Endometrial microvascular endothelial cells (primary cell): ENCODE results near the gene FAF1. TPM values are rescaled to one million over a fixed set of nuclear protein-coding genes. Genes with fewer than 3 reads are reported as not detected.

Experiments used
- in situ Hi-C: cut with HindIII; loops from 2 replicates; pipeline ENCODE4 v1.10.0; 2017; ENCODE audit warnings: low sequenced_read_pairs, low pct_unique_long_range_greater_than_20kb; ENCODE audit errors: inconsistent ontology term
- total RNA-seq: library from RNA; depleted of rRNA; stranded (reverse); fragments of >200 nt; gene quantifications from one replicate; pipeline ENCODE4 v1.2.3, GENCODE V29; 2015; ENCODE audit errors: inconsistent ontology term

The FAF1 gene
- total RNA-seq, 1 donor from 2014 or later = 72.0 TPM

DNA sequence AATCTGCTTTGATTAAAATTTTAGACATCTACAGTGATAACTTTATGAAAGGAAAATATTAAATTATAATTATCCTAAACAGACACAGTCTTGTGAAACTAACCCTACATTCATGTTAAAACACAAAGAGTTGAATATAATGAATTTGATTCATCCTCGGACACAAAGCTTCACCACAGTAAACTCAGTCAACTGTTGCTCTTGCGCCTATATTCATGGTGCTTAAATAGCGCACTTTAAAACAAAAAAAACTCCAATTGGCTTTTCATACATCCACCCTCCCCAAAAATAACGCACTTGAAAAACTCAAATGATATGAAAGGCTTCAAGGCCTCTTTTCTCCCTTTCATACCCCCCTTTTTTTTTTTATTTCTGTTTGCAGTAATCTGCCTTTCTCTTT is 260.3 kb downstream of the FAF1 start:
- in situ Hi-C loops = no loop called here

DNA sequence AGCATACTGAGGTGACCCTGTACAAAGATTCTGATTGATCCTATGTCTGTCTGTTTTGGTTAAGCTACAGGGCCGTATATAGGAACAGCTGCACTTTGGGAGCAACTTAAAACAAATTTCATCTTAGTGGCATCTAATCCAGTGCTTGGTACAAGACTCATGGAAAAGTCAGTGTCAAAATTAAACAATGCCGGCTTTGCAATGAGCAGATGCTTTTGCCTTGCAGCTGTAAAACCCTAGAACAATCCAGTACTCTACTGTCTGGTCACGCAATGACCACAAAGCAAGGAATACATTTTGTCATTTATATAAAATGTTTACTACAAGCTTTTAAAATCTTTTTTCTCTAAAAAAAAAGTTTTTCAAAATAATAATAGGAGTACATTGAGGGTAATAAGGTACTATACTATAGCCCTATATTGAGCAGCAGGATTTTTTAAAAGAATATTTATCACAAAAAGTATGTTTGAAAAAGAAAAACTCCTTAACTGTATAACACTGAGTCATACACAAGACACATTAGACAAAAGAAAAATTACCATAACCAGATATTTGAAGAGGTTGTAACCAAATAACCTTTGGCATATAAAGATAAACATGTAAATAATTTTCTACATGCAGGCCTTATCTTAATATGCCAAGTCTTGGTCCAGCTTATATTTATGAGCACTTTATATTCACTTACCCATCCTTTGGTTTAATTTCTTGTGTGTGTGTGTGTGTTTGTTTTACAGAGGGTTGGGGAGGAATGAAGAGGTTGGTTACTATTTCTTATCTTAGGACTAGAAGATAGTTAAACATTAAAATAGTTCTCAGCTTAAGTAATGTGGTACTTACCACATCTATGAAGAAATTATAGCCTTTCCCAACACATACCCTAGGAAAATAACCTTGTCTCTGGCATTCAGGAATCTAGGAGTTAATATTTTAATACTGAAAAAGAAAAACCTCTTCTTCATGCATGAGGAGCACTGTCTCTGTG is 262.3 kb downstream of the FAF1 start:
- in situ Hi-C loops = no loop called here

DNA sequence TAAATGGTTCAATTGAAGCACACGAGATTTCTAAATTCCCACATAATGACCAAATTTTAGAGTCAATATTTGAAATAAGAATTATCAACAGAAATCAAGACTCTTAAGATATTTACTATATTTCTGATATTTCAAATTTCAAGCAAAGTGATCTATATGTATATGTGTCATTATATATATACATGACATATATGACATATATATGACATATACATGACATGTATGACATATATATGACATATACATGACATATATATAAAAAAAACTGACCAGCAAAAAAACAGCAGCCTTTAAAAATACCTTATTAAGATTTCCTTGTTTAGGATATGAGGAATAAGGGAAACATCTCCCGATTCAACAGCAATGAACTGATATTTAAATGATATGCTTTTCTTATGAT is 266.2 kb downstream of the FAF1 start:
- in situ Hi-C loops = no loop called here

DNA sequence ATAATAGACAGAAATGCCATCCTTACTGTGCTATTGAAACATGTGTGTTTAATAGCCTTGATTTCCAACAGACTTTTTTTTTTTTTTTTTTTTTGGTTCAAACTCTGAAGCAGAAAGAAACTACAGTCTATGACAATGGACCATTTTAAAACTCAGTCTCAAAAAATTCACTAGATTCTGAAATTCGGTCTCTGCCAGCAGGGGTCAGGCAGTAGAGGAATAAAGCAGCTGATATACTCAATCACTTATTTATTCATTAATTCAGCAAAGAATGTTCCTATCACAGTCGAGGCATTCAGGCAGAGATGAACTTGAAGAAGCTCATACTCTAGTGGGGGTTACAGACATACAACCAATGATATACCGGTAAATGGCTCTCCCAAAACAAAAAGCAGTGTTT is 275.9 kb downstream of the FAF1 start:
- in situ Hi-C loops = no loop called here

DNA sequence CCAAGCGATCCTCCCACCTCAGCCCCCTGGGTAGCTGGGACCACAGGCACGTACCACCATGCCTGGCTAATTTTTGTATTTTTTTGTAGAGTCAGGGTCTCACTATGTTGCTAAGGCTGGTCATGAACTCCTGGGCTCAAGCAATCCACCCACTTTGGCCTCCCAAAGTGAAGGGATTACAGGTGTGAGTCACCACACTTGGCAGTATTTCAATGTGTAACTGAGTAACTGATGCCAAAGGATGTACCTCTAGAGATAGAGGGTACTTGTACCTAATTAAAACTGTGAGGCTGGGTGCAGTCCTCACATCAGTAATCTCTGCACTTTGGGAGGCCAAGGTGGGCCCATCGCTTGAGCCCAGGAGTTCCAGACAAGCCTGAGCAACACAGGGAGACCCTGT is 278.1 kb downstream of the FAF1 start:
- in situ Hi-C loops = no loop called here

- in situ Hi-C loops = no loop called here
These were observed 292.2 kb downstream of the FAF1 start for GRCh38 chr1:50667710-50668356.

GRCh38 chr1:50667272-50667671 is 292.8 kb downstream of the FAF1 start:
- in situ Hi-C loops = no loop called here

- in situ Hi-C loops = no loop called here
These were observed 293.2 kb downstream of the FAF1 start for GRCh38 chr1:50666849-50667248.

- in situ Hi-C loops = no loop called here
These were observed 294.7 kb downstream of the FAF1 start for GRCh38 chr1:50665413-50665812.

- in situ Hi-C loops = no loop called here
These were observed 298.4 kb downstream of the FAF1 start for GRCh38 chr1:50661626-50662025.

DNA sequence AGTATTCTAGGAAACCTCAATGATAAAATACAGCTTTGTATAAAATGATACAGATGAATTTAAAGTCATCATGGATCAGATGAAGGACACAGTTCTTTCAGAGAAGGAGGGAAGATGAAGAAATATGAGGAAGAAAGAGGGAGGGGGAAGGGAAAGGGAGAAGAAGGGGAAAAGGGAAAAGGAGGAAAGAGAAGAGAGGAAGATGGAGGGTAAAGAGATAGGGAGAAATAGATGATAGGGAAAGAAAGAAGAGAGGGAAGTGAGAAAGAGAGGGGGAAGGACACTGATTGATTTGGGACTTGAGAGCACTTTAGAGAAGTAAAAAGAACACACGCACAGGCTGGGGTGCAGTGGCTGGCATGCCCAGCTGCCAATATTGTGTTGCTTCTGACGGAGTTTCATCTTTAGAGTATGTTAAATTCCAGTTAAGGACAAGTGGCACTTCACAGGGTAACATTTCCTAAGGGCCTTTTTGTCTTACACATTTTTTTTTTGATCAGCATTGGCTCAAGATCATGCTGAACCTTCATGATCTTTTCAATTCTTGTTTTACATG is 300.9 kb downstream of the FAF1 start:
- in situ Hi-C loops = no loop called here

DNA sequence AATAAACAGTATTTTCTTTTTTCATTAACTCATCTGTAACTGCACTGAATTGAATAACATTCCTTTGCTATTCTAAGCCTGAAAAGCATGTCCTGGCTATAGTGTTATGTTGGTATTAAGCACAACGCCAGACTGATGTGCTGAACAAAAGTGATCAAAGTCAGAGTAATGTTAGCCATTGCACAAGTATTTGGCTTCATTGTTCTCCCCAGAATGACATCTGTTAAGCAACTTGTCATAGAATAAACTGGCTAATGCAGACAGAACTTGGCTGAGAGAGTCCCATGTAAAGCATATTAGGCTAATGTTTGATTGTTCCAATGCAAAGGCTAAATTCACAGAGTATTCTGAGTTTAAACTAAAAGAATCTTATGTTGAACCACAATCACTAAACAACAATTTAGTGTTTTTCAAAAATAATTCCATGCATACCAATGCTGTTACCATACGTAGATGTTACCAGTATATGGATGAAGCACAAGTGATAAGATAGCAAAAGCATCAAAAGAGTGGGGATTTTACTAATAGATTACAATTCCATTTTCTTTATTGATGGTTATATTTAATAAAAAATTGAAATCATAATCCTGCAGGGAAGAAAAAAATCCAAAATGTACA is 301.5 kb downstream of the FAF1 start:
- in situ Hi-C loops = no loop called here

- in situ Hi-C loops = no loop called here
These were observed 303.1 kb downstream of the FAF1 start for GRCh38 chr1:50656931-50657330.

DNA sequence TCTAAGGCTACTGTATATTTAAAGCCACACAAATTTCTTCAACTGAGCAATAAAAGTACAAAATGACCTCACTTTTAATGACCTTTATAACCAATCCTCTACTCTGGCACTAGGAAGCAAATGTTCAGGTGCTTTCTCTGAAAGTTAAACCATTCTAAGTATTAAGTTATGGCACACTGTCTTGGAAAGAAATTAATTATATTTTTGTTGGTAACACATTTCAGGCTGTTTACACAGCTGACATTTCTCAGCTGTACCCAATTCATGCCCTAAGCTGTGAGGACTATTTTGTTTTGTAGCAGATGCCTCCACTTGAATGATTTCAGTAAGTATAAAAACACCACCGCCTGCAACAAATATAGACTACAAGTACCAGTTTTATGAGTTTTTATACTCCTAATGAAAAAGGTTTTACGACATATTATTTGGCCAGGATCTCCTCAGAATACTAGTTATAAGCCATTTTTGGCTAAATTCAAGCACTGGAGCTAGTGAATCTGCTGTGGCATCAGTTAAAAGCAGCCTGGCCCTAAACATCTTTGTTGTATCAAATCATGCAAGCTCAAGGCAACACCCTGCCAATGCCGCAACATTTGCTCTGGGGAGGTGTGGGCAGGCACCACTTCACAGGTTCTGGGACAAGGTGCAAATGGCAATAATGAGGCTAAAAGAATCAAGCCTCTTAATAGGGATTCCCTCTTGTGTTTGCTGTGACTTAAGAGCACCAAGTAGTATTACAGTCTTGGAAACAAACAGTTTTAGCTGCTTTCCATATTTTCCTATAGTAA is 308.4 kb downstream of the FAF1 start:
- in situ Hi-C loops = no loop called here

DNA sequence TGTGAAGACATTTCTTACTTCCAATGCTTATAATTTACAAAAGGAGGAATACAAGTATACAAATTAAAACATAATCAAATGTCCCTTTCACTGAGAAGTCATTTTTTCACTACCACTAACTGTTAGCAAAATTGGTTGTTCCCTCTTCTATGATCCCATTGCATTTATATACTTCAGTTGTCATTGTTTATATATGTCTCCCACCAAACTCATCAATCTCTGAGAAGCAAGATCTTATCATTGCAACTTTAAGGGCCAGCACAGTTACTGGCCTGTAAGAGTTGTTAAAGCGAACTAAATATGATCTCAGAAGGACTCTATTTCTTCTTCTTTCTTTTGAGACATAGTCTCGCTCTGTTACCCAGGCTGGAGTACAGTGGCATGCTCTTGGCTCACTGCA is 313.5 kb downstream of the FAF1 start:
- in situ Hi-C loops = no loop called here

DNA sequence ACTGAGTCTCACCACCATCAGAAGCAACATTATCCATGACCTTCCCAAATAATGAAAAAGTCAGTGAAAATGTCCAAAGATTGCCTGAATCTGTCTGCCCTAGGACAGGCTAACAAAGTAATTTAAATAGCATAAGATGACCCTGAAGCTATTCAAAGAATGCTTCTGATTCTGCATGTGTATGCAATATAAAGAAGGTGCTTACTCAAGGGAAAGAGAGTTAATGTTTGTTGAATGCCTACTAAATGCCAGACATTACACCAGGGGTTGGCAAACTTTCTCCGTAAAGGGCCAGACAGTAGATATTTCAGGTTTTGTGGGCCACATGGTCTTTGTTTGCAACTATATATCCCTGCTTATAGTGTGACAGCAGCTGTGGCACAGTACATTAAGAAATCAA is 314.9 kb downstream of the FAF1 start:
- in situ Hi-C loops = no loop called here

- in situ Hi-C loops = no loop called here
These were observed 315.5 kb downstream of the FAF1 start for GRCh38 chr1:50644447-50645105.

- in situ Hi-C loops = no loop called here
These were observed 322.6 kb downstream of the FAF1 start for GRCh38 chr1:50637460-50637859.
